Measurements from ENCODE around the gene CYLD.

The CYLD gene

GRCh38 chr16:50826797-50827316 lies 85.0 kb downstream of the CYLD start:
- H3K9ac ChIP-seq: no peak overlapping the region
- H2AFZ ChIP-seq: no peak overlapping the region
- H3K79me2 ChIP-seq: no peaks in the 10 kb centered on the region
- no peaks in the 10 kb centered on the region for H3K36me3 ChIP-seq (ENCODE audit: control insufficient read depth, insufficient read depth, low read length)
- H3K27me3 ChIP-seq (ENCODE audit: control insufficient read depth, insufficient read depth, low read length): no peaks in the 10 kb centered on the region
- no peak overlapping the region for H3K4me3 ChIP-seq (ENCODE audit: low read depth, low read length)
- no peak for TF ChIP-seq CTCF (IDR thresholded peaks at IDR 0.05)
- no peak overlapping the region for H3K27ac ChIP-seq
- no peak overlapping the region for H3K4me2 ChIP-seq (ENCODE audit: low read length)
- no peaks in the 10 kb centered on the region for H3K4me1 ChIP-seq
- no peaks in the 10 kb centered on the region for H3K9me3 ChIP-seq (ENCODE audit: control insufficient read depth, low read length)

- Histone ChIP-seq H3K79me2 (no peaks in the 10 kb centered on the region), H3K36me3 (ENCODE audit: control insufficient read depth, insufficient read depth, low read length) (no peaks in the 10 kb centered on the region), H3K9ac (no peak overlapping the region), H3K9me3 (ENCODE audit: control insufficient read depth, low read length) (no peaks in the 10 kb centered on the region), H3K27ac (no peak overlapping the region), H2AFZ (no peak overlapping the region), H3K4me3 (ENCODE audit: low read depth, low read length) (no peak overlapping the region), H3K4me1 (no peaks in the 10 kb centered on the region), H3K4me2 (ENCODE audit: low read length) (no peak overlapping the region), H3K27me3 (ENCODE audit: control insufficient read depth, insufficient read depth, low read length) (no peaks in the 10 kb centered on the region)
- TF ChIP-seq CTCF (IDR thresholded peaks at IDR 0.05): no peak
These were observed 86.3 kb downstream of the CYLD start for GRCh38 chr16:50828164-50828702.

GRCh38 chr16:50830698-50831097 lies 88.8 kb downstream of the CYLD start:
- Histone ChIP-seq H2AFZ (no peak overlapping the region), H3K36me3 (ENCODE audit: control insufficient read depth, insufficient read depth, low read length) (no peaks in the 10 kb centered on the region), H3K9ac (no peak overlapping the region), H3K9me3 (ENCODE audit: control insufficient read depth, low read length) (no peaks in the 10 kb centered on the region), H3K4me2 (ENCODE audit: low read length) (no peak overlapping the region), H3K27me3 (ENCODE audit: control insufficient read depth, insufficient read depth, low read length) (no peaks in the 10 kb centered on the region), H3K4me1 (no peaks in the 10 kb centered on the region), H3K27ac (no peak overlapping the region), H3K79me2 (no peaks in the 10 kb centered on the region), H3K4me3 (ENCODE audit: low read depth, low read length) (no peak overlapping the region)
- no peak for TF ChIP-seq CTCF (IDR thresholded peaks at IDR 0.05)

- Histone ChIP-seq H3K9me3 (ENCODE audit: control insufficient read depth, low read length) (no peaks in the 10 kb centered on the region), H3K9ac (no peak overlapping the region), H3K79me2 (no peaks in the 10 kb centered on the region), H2AFZ (no peak overlapping the region), H3K4me3 (ENCODE audit: low read depth, low read length) (no peak overlapping the region), H3K4me1 (no peaks in the 10 kb centered on the region), H3K27ac (no peak overlapping the region), H3K4me2 (ENCODE audit: low read length) (no peak overlapping the region), H3K27me3 (ENCODE audit: control insufficient read depth, insufficient read depth, low read length) (no peaks in the 10 kb centered on the region), H3K36me3 (ENCODE audit: control insufficient read depth, insufficient read depth, low read length) (no peaks in the 10 kb centered on the region)
- no peak for TF ChIP-seq CTCF (IDR thresholded peaks at IDR 0.05)
These were observed 89.9 kb downstream of the CYLD start for GRCh38 chr16:50831751-50832150.

- Histone ChIP-seq H3K4me2 (ENCODE audit: low read length) (no peak overlapping the region), H3K9ac (no peak overlapping the region), H3K79me2 (no peaks in the 10 kb centered on the region), H3K36me3 (ENCODE audit: control insufficient read depth, insufficient read depth, low read length) (no peaks in the 10 kb centered on the region), H3K4me3 (ENCODE audit: low read depth, low read length) (no peak overlapping the region), H3K9me3 (ENCODE audit: control insufficient read depth, low read length) (no peaks in the 10 kb centered on the region), H3K27me3 (ENCODE audit: control insufficient read depth, insufficient read depth, low read length) (no peaks in the 10 kb centered on the region), H3K27ac (no peak overlapping the region), H2AFZ (no peak overlapping the region), H3K4me1 (no peaks in the 10 kb centered on the region)
- TF ChIP-seq CTCF (IDR thresholded peaks at IDR 0.05): no peak
These were observed 92.0 kb downstream of the CYLD start for GRCh38 chr16:50833929-50834328.

All from parathyroid adenoma (tissue), 2 donors.